ENCODE results near the gene ANKRD23.
"Not testable (repeated sequence)": the region's sequence is repeated elsewhere in the genome, so short reads cannot be mapped to it uniquely, and the experiment has no call there.

ANKRD23 gene

DNA sequence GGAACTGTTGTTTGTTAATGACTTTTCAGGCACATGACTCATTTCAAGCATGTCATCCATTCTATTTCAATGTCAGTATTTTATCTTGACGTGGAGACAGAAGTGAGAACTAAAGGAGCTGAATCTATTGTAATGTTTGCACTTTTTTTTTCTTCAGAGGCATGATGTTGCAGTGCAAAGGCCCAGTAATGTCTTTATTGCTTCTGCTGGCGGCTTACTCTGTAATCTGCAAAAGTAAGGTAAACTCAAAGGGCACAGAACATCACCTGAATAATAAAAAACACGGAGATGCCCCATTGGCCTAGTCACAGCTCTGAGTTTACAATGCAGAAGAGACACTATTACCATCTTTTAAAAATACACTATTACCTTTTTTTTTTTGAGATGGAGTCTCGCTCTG is 30.2 kb downstream of the ANKRD23 start:
- Mint-ChIP-seq H3K4me1 (peaks cover 29% of the 10 kb centered on the region), H3K27me3 (no peaks in the 10 kb centered on the region), H3K9me3 (no peaks in the 10 kb centered on the region), H3K27ac (no peak overlapping the region), H3K4me3 (no peak overlapping the region), H3K36me3 (peaks cover 14% of the 10 kb centered on the region)
- DNase-seq (ENCODE audit: low spot score in 2 of 2) = no peak
- no peak for ATAC-seq (ENCODE audit: low read depth)

DNA sequence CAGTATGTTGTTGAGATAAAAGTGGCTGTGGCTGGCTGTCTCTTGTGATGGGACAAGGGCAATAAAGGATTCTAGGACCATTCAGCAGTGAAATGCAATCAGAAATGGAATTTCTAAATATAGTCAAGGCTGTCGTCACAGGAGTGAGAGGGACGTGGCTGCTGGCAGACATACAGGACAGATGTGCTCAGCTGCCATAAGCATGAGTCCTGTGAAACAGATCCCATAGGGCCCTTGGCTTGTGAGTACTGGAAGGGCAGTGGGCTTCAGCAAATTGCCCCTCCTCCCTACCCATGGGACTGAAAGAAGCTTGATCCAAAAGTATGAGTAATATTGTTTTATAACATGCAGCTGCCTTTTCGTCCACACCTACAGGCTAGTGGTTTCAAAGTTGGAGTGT is 31.9 kb downstream of the ANKRD23 start:
- H3K27me3 Mint-ChIP-seq = no peaks in the 10 kb centered on the region
- DNase-seq (ENCODE audit: low spot score in 2 of 2) = no peak
- no peak overlapping the region for H3K27ac Mint-ChIP-seq
- peaks cover 26% of the 10 kb centered on the region for H3K4me1 Mint-ChIP-seq
- no peak for ATAC-seq (ENCODE audit: low read depth)
- H3K4me3 Mint-ChIP-seq = no peak overlapping the region
- H3K9me3 Mint-ChIP-seq = no peaks in the 10 kb centered on the region
- H3K36me3 Mint-ChIP-seq = peaks cover 10% of the 10 kb centered on the region

- ATAC-seq (ENCODE audit: low read depth) (no peak), DNase-seq (ENCODE audit: low spot score in 2 of 2) (no peak)
- Mint-ChIP-seq H3K27ac (no peak overlapping the region), H3K27me3 (no peaks in the 10 kb centered on the region), H3K9me3 (peaks cover 2% of the 10 kb centered on the region), H3K4me3 (no peak overlapping the region), H3K4me1 (peaks cover 32% of the 10 kb centered on the region), H3K36me3 (peaks cover 13% of the 10 kb centered on the region)
Observed at GRCh38 chr2:96810783-96811192, 33.0 kb downstream of the ANKRD23 start.

- Mint-ChIP-seq H3K36me3 (peaks cover 13% of the 10 kb centered on the region), H3K27me3 (no peaks in the 10 kb centered on the region), H3K4me1 (peaks cover 29% of the 10 kb centered on the region), H3K27ac (no peak overlapping the region), H3K9me3 (peaks cover 2% of the 10 kb centered on the region), H3K4me3 (no peak overlapping the region)
- ATAC-seq (ENCODE audit: low read depth) (no peak), DNase-seq (ENCODE audit: low spot score in 2 of 2) (no peak)
Observed at GRCh38 chr2:96809951-96810782, 33.7 kb downstream of the ANKRD23 start.

DNA sequence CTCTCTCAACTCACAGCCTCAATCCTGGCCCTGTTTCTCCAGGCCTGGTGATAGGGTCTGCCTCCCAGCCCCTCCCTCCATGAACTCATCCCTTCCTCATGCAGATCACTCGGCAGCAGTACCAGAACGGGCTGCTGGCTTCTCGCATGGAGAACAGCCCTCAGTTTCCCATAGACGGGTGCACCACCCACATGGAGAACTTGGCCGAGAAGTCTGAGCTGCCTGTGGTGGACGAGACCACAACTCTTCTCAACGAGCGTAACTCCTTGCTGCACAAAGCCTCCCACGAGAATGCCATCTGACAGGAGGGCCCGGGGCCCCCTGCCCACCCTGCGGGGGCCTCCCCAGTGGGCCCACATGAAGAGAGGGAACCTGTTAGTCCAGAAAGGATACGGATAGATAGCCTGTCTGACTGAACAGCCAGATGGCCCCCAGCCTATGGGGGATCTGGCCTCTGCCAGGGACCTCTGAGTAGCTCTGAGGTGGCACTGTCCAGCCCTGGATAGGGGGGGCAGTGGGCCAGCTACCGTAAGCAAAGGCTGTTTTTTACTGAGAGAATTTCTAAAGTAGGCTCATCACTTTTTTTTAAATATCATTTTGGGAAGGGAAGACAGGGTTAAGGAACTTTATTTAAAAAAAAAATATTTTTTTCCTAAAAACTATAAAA is 34.5 kb downstream of the ANKRD23 start:
- Mint-ChIP-seq H3K9me3 (peaks cover 2% of the 10 kb centered on the region), H3K27ac (peak overlapping the region; percentile 48), H3K27me3 (no peaks in the 10 kb centered on the region), H3K4me3 (no peak overlapping the region), H3K36me3 (peaks cover 13% of the 10 kb centered on the region), H3K4me1 (peaks cover 27% of the 10 kb centered on the region)
- ATAC-seq (ENCODE audit: low read depth) (no peak), DNase-seq (ENCODE audit: low spot score in 2 of 2) (no peak)

GRCh38 chr2:96808176-96808837 is 35.5 kb downstream of the ANKRD23 start:
- DNase-seq (ENCODE audit: low spot score in 2 of 2) (no peak), ATAC-seq (ENCODE audit: low read depth) (no peak)
- peak overlapping the region; percentile 73 for H3K27ac Mint-ChIP-seq
- no peaks in the 10 kb centered on the region for H3K27me3 Mint-ChIP-seq
- peaks cover 13% of the 10 kb centered on the region for H3K36me3 Mint-ChIP-seq
- H3K9me3 Mint-ChIP-seq = peaks cover 2% of the 10 kb centered on the region
- H3K4me1 Mint-ChIP-seq = peaks cover 27% of the 10 kb centered on the region
- H3K4me3 Mint-ChIP-seq = no peak overlapping the region

- Mint-ChIP-seq H3K27ac (peak overlapping the region; percentile 99), H3K4me1 (peaks cover 22% of the 10 kb centered on the region), H3K9me3 (peaks cover 2% of the 10 kb centered on the region), H3K27me3 (no peaks in the 10 kb centered on the region), H3K4me3 (peak overlapping the region; percentile 86), H3K36me3 (peaks cover 13% of the 10 kb centered on the region)
- no peak for DNase-seq (ENCODE audit: low spot score in 2 of 2)
- no peak for ATAC-seq (ENCODE audit: low read depth)
Observed at GRCh38 chr2:96807127-96807471, 36.7 kb downstream of the ANKRD23 start.

DNA sequence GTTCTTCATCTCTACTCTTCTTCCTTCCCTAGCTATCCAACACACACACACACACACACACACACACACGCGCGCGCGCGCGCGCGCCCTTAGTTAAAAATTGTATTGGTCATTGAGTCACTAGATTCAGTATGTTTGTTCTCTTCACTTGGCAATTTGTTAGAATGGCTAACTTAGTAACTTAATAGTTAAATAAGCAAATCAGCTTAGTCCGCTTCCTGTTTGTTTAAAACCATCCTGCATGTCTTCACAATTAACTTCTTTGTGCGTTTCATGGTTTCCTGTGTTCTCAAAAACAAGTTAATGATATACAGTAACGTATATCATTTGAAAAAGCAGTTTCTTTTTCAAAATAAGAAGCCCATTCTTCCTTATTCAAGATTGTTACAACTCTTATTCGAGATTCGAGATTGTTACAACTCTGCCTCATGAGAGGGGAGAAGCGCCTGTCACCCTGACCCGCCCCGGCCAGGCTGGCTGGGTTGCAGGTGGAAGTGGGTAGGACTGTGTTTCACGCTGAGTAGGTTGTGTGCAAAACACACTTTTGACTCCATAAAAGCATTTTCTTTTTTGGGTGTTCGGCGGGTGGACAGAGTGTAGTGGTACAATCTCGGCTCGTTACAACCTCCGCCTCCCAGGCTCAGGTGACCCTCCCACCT is 37.2 kb downstream of the ANKRD23 start:
- DNase-seq (ENCODE audit: low spot score in 2 of 2) = peak; percentile 49 to 52
- peaks cover 2% of the 10 kb centered on the region for H3K9me3 Mint-ChIP-seq
- H3K4me1 Mint-ChIP-seq = peaks cover 20% of the 10 kb centered on the region
- peak overlapping the region; percentile 86 for H3K4me3 Mint-ChIP-seq
- H3K36me3 Mint-ChIP-seq = peaks cover 13% of the 10 kb centered on the region
- no peaks in the 10 kb centered on the region for H3K27me3 Mint-ChIP-seq
- H3K27ac Mint-ChIP-seq = peak overlapping the region; percentile 99
- peak; percentile 93 for ATAC-seq (ENCODE audit: low read depth)

DNA sequence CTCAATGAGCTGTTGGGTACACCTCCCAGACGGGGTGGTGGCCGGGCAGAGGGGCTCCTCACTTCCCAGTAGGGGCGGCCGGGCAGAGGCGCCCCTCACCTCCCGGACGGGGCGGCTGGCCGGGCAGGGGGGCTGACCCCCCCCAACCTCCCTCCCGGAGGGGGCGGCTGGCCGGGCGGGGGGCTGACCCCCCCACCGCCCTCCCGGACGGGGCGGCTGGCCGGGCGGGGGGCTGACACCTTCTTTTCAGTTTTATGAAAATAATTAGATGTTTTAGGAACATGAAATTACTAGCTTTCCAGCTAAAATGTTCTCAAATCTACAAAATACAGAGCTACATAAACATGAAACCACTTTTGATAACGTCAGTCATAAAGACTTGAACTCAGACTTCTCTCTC is 37.9 kb downstream of the ANKRD23 start:
- H3K27ac Mint-ChIP-seq = peak overlapping the region; percentile 99
- not testable (repeated sequence) for H3K36me3 Mint-ChIP-seq, H3K4me3 Mint-ChIP-seq

DNA sequence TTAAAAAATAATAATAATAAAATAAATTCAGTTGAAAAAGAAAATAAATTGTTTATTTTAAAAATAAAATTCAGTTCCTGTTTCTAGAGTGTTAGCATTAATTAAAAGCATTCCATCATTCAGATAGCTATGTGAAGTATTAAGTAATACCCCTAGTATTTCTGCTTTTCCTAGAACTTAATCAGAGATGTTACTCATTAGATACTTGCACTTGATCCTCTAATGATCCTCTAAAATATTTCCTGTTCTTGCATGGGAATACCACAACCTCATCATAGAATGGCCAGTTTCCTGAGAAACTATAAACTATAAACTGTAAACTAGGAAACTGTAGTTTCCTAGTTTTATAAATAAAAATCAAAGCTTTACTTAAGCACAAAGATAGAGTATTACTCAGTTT is 38.8 kb downstream of the ANKRD23 start:
- Mint-ChIP-seq H3K27me3 (no peaks in the 10 kb centered on the region), H3K27ac (no peak overlapping the region), H3K4me3 (no peak overlapping the region), H3K4me1 (peaks cover 14% of the 10 kb centered on the region), H3K9me3 (peaks cover 2% of the 10 kb centered on the region), H3K36me3 (peaks cover 4% of the 10 kb centered on the region)
- DNase-seq (ENCODE audit: low spot score in 2 of 2) (no peak), ATAC-seq (ENCODE audit: low read depth) (no peak)

More for the DNA sequence above, 37.9 kb downstream of the ANKRD23 start:
- ATAC-seq (ENCODE audit: low read depth); H3K9me3 Mint-ChIP-seq; H3K27me3 Mint-ChIP-seq; DNase-seq (ENCODE audit: low spot score in 2 of 2): not testable (repeated sequence)
- peaks cover 14% of the 10 kb centered on the region for H3K4me1 Mint-ChIP-seq

GRCh38 chr2:96802721-96803120 is 41.1 kb downstream of the ANKRD23 start:
- ATAC-seq (ENCODE audit: low read depth) (no peak), DNase-seq (ENCODE audit: low spot score in 2 of 2) (no peak)
- Mint-ChIP-seq H3K36me3 (peaks cover 13% of the 10 kb centered on the region), H3K4me1 (peaks cover 18% of the 10 kb centered on the region), H3K9me3 (peaks cover 2% of the 10 kb centered on the region), H3K4me3 (no peak overlapping the region), H3K27ac (peak overlapping the region; percentile 48), H3K27me3 (no peaks in the 10 kb centered on the region)

DNA sequence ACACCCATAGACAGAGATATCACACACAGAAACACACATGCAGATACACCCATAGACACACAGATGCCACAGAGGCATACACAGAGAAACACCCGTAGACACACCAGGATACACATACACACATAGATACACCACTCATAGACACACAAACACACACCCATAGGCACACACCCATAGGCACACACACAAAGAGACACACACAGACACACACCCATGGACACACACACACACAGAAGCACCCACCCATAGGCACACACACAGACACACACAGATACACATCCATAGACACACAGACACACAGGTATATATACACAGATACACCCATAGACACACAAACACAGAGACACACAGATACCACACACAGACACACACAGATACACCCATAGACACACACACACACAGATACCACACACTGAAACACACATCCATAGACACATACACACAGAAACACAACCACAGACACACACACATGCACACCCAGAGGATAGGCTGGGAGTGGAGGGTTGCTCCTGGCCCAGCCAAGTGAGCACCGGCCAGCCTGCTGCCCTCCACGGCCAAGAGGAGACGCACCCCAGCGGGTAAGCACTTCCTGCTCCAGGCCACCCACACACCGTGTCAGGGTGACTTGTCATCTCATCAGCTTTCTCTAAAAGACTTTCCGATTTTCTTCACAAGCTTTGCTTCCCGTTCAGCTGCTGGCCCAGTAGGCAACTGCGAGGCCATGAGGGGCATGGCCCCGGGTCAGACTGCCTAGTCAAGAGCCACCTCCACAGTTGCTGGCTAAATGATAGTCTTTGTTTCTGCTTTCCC is 41.8 kb downstream of the ANKRD23 start:
- Mint-ChIP-seq H3K36me3 (peaks cover 13% of the 10 kb centered on the region), H3K4me1 (peaks cover 12% of the 10 kb centered on the region), H3K4me3 (no peak overlapping the region), H3K27me3 (no peaks in the 10 kb centered on the region), H3K9me3 (peaks cover 2% of the 10 kb centered on the region), H3K27ac (no peak overlapping the region)
- DNase-seq (ENCODE audit: low spot score in 2 of 2) = no peak
- no peak for ATAC-seq (ENCODE audit: low read depth)

DNA sequence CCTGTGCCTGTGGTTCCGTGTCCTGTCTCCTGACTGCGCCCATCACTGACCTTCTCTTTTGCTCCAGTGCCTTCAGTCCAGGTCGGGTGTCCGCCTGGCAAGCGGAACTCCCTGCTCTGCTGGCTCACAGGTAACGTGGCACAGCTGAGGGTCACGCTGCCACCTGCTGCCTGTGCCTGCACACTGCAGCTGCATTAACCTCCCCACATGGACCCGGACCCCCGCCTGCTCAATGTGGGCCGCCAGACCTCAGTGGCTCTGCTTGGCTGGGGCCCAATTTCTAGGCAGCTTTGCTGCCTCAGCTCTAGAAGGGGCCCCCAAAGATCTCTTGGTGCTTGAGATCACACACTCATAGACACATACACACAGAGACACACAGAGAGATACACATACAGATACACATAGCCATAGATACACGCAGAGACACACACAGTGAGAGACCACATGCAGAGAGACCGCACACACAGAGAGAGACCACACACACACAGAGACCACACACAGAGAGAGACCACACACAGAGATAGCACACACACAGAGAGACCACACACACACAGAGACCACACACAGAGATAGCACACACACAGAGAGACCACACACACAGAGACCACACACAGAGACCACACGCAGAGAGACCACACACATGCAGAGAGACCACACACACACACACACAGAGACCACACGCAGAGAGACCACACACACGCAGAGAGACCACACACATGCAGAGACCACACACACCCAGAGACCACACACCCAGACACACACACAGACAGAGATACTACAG is 42.6 kb downstream of the ANKRD23 start:
- H3K36me3 Mint-ChIP-seq = peaks cover 14% of the 10 kb centered on the region
- H3K9me3 Mint-ChIP-seq = no peaks in the 10 kb centered on the region
- peaks cover 5% of the 10 kb centered on the region for H3K4me1 Mint-ChIP-seq
- no peaks in the 10 kb centered on the region for H3K27me3 Mint-ChIP-seq
- H3K4me3 Mint-ChIP-seq = no peak overlapping the region
- DNase-seq (ENCODE audit: low spot score in 2 of 2) (peak; percentile 63 to 75), ATAC-seq (ENCODE audit: low read depth) (peak; percentile 97)
- no peak overlapping the region for H3K27ac Mint-ChIP-seq

All from memory B cell (primary cell).